ENCODE measurements around the gene MRNIP. TPM values are rescaled to one million over a fixed set of nuclear protein-coding genes. Genes with fewer than 3 reads are reported as not detected.

Gene MRNIP
- 10 to 100 TPM; 17.3 to 20.1 TPM for total RNA-seq
- long read RNA-seq, donor 1, partial matches to known transcripts, result 2 of 9 reads
- long read RNA-seq, donor 1, other reads (novel, unspliced or antisense), result 5 of 9 reads
- long read RNA-seq, donor 2, transcript MRNIP-201 (7 exons, 1,238 nt), result major isoform, 14 of 23 reads
- long read RNA-seq, donor 2, partial matches to known transcripts, result 4 of 23 reads
- long read RNA-seq, donor 2, other reads (novel, unspliced or antisense), result 5 of 23 reads

GRCh38 chr5:179858586-179859427 lies at the start of gene MRNIP:
TSS of gene MRNIP (minus strand) at chr5:179858817. CDS start at chr5:179858796, 21 bp downstream.
- DNase-seq (ENCODE audit: low spot score), result peak; percentile 100
- intact Hi-C loops (cut with DNase I), result no loop called here

GRCh38 chr5:179907556-179908324 lies 49.1 kb upstream of the MRNIP start, which contains the start of gene TBC1D9B:
TSS of gene TBC1D9B (minus strand) at chr5:179907897. CDS start at chr5:179907821, 76 bp downstream.
- peak; percentile 90 for DNase-seq (ENCODE audit: low spot score)
- intact Hi-C loops (cut with DNase I), result loop anchor here in 1 of 2 donors (5.0 kb wide), 1 partner anchor 145 kb away; no protein-coding TSS in a partner anchor

- peak; percentile 79 for DNase-seq (ENCODE audit: low spot score)
- intact Hi-C loops (cut with DNase I), result loop anchor here in 1 of 2 donors (5.0 kb wide), 1 partner anchor 145 kb away; no protein-coding TSS in a partner anchor
These were observed 48.4 kb upstream of the MRNIP start for GRCh38 chr5:179906795-179907555.

GRCh38 chr5:179906294-179906794 lies 47.7 kb upstream of the MRNIP start:
- intact Hi-C loops (cut with DNase I), result loop anchor here in 1 of 2 donors (5.0 kb wide), 1 partner anchor 144 kb away; no protein-coding TSS in a partner anchor
- DNase-seq (ENCODE audit: low spot score), result peak; percentile 72

- intact Hi-C loops (cut with DNase I), result loop anchor here in 1 of 2 donors (5.0 kb wide), 1 partner anchor 143 kb away; no protein-coding TSS in a partner anchor
- DNase-seq (ENCODE audit: low spot score), result no peak
These were observed 46.5 kb upstream of the MRNIP start for GRCh38 chr5:179905161-179905560.

- intact Hi-C loops (cut with DNase I), result loop anchor here in 1 of 2 donors (5.0 kb wide), 1 partner anchor 142 kb away; no protein-coding TSS in a partner anchor
- peak; percentile 72 for DNase-seq (ENCODE audit: low spot score)
These were observed 46.0 kb upstream of the MRNIP start for GRCh38 chr5:179904463-179905160.

GRCh38 chr5:179902763-179903158 lies 44.1 kb upstream of the MRNIP start:
- intact Hi-C loops (cut with DNase I), result no loop called here
- peak; percentile 19 for DNase-seq (ENCODE audit: low spot score)

GRCh38 chr5:179901915-179902762 lies 43.5 kb upstream of the MRNIP start:
- DNase-seq (ENCODE audit: low spot score), result peak; percentile 55
- intact Hi-C loops (cut with DNase I), result no loop called here

GRCh38 chr5:179901462-179901861 lies 42.8 kb upstream of the MRNIP start:
- intact Hi-C loops (cut with DNase I), result no loop called here

GRCh38 chr5:179900711-179901110 lies 42.1 kb upstream of the MRNIP start:
- DNase-seq (ENCODE audit: low spot score), result peak; percentile 64
- intact Hi-C loops (cut with DNase I), result no loop called here

More at GRCh38 chr5:179901462-179901861, 42.8 kb upstream of the MRNIP start:
- peak; percentile 7 for DNase-seq (ENCODE audit: low spot score)

- DNase-seq (ENCODE audit: low spot score), result peak; percentile 5
- intact Hi-C loops (cut with DNase I), result no loop called here
These were observed 41.6 kb upstream of the MRNIP start for GRCh38 chr5:179900206-179900605.

- intact Hi-C loops (cut with DNase I), result no loop called here
- no peak for DNase-seq (ENCODE audit: low spot score)
These were observed 37.2 kb upstream of the MRNIP start for GRCh38 chr5:179895861-179896260.

GRCh38 chr5:179893958-179894895 lies 35.6 kb upstream of the MRNIP start:
- peak; percentile 57 for DNase-seq (ENCODE audit: low spot score)
- intact Hi-C loops (cut with DNase I), result no loop called here

- DNase-seq (ENCODE audit: low spot score), result peak; percentile 64
- intact Hi-C loops (cut with DNase I), result no loop called here
These were observed 34.7 kb upstream of the MRNIP start for GRCh38 chr5:179893076-179893957.

GRCh38 chr5:179892255-179892654 lies 33.6 kb upstream of the MRNIP start:
- DNase-seq (ENCODE audit: low spot score), result peak; percentile 56
- intact Hi-C loops (cut with DNase I), result no loop called here
